ENCODE measurements around the gene ARFGEF2. TPM values are rescaled to one million over a fixed set of nuclear protein-coding genes. Genes with fewer than 3 reads are reported as not detected.
A peak's percentile ranks its signal among the peaks of the same experiment; 100 is the strongest.
"Not testable (repeated sequence)": the region's sequence is repeated elsewhere in the genome, so short reads cannot be mapped to it uniquely, and the experiment has no call there.

ARFGEF2 gene
- total RNA-seq, 6 experiments from 2014 or later: 23.4 to 30.0 (median 26.9) TPM

DNA sequence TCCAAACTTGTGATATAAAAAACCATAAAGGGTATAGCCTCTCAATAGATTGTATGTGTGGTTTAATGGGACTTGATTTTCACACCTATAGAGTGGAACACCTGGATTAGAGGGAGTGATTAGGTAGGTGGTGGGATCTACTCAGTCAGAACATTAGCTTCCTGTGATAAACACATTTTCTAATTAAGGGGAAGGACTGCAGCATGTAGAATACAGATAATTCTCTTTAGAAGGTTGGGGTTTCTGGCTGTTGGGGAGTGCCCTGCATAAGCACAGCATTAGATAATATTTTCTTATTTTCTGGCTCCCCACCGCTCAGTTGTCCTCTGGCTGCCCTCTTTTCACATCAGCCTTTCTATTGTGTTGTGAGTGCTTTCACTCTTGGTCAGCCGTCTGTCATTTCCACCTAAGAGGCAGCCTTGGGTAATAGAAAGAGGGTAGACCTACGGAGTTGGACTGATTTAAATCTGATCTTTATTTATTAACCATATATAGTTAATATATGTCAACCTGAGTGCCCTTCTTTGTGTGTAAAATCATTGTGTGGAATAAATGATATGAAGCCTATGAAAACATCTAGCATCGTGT lies 132.6 kb downstream of the ARFGEF2 start:
- ATAC-seq: peak in 1 of 4 donors; percentile 24
- Histone ChIP-seq H3K4me3 (no peak overlapping the region), H3K9me3 (no peaks in the 10 kb centered on the region), H3K27me3 (no peaks in the 10 kb centered on the region), H3K36me3 (peaks cover 0 to 8% (median 3%) of the 10 kb centered on the region in 4 donors), H3K4me1 (peaks cover 0 to 6% (median 0%) of the 10 kb centered on the region in 4 donors), H3K27ac (no peak overlapping the region)
- intact Hi-C loops (cut with DNase I): no loop called here
- WGBS (ENCODE audit: insufficient coverage, low coverage, low lambda C conversion rate, missing lambda C conversion rate): 47% methylated on average over 4 of the region's 4 CpGs
- TF ChIP-seq POLR2A (IDR thresholded peaks at IDR 0.05): no peak
- TF ChIP-seq, protein P1, sequence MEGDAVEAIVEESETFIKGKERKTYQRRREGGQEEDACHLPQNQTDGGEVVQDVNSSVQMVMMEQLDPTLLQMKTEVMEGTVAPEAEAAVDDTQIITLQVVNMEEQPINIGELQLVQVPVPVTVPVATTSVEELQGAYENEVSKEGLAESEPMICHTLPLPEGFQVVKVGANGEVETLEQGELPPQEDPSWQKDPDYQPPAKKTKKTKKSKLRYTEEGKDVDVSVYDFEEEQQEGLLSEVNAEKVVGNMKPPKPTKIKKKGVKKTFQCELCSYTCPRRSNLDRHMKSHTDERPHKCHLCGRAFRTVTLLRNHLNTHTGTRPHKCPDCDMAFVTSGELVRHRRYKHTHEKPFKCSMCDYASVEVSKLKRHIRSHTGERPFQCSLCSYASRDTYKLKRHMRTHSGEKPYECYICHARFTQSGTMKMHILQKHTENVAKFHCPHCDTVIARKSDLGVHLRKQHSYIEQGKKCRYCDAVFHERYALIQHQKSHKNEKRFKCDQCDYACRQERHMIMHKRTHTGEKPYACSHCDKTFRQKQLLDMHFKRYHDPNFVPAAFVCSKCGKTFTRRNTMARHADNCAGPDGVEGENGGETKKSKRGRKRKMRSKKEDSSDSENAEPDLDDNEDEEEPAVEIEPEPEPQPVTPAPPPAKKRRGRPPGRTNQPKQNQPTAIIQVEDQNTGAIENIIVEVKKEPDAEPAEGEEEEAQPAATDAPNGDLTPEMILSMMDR (IDR thresholded peaks at IDR 0.05): no peak
- DNase-seq: no peak

DNA sequence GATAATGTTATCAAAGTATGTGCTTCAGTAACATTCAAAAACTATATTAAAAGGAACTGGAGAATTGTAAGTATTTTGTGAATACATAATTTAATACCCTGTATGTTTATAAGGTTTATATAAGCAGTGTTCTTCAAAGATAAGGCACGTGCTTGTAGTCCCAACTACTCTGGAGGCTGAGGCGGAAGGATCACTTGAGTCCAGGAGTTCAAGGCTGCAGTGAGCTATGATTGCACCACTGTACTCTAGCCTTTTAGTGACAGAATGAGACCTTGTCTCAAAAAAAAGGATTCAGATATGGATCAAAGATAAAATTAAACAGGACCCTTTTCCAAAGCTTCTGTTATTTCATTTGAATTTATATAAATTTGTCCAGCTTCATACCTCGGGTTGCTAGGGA lies 141.8 kb downstream of the ARFGEF2 start:
- no peak overlapping the region for H3K27ac ChIP-seq
- DNase-seq: no peak
- peaks cover 0 to 49% (median 22%) of the 10 kb centered on the region in 4 donors for H3K36me3 ChIP-seq
- H3K9me3 ChIP-seq: no peaks in the 10 kb centered on the region
- no peaks in the 10 kb centered on the region for H3K4me1 ChIP-seq
- 66% methylated on average over 3 of the region's 3 CpGs for WGBS (ENCODE audit: insufficient coverage, low coverage, low lambda C conversion rate, missing lambda C conversion rate)
- no peak for ATAC-seq
- no peak for TF ChIP-seq POLR2A (IDR thresholded peaks at IDR 0.05)
- TF ChIP-seq, protein P1 (IDR thresholded peaks at IDR 0.05): no peak
- intact Hi-C loops (cut with DNase I): no loop called here
- H3K27me3 ChIP-seq: no peaks in the 10 kb centered on the region
- no peak overlapping the region for H3K4me3 ChIP-seq

DNA sequence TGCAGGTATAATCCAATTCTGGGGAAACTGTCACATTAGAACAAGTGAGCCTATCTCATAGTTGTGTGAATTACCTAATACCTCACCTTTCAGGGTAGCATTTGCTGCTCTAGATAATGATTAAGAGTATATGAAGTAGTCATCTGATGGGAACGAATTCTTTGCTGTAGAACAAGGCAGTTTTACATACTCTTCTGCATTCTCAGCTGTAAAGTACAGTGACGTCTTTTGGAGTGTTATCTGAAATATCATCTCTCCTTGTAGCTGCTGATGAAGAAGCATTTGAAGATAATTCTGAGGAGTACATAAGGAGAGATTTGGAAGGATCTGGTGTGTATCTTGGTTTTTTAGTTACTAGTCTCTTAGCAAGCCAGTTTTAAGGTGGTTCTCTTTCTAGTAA lies 153.0 kb downstream of the ARFGEF2 start:
- WGBS (ENCODE audit: insufficient coverage, low coverage, low lambda C conversion rate, missing lambda C conversion rate): 62% methylated on average over 2 of the region's 2 CpGs
- Histone ChIP-seq H3K27ac (no peak overlapping the region), H3K9me3 (no peaks in the 10 kb centered on the region), H3K27me3 (no peaks in the 10 kb centered on the region), H3K4me1 (no peaks in the 10 kb centered on the region), H3K36me3 (peaks cover 0 to 78% (median 35%) of the 10 kb centered on the region in 4 donors), H3K4me3 (no peak overlapping the region)
- no peak for TF ChIP-seq POLR2A (IDR thresholded peaks at IDR 0.05)
- TF ChIP-seq, protein P1 (IDR thresholded peaks at IDR 0.05): no peak
- intact Hi-C loops (cut with DNase I): no loop called here
- no peak for DNase-seq
- no peak for ATAC-seq

DNA sequence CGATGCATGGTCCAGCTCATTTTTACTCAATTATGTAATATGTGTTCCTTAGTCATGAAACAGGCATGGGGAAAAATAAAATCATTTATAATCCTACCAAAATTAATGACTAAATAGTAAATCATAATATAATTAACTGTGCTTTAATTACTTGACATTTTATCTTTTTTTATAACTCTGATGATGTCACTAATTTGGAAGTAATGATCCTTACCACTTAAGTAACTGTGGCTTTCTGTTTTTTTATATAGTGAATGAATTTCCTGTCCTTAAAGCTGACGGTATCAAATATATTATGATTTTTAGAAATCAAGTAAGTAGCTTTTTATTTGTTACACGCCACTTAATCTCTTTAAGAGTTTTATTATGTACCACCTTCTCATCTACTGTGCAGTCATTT lies 156.8 kb downstream of the ARFGEF2 start:
- TF ChIP-seq, protein P1 (IDR thresholded peaks at IDR 0.05): no peak
- no peak for TF ChIP-seq POLR2A (IDR thresholded peaks at IDR 0.05)
- intact Hi-C loops (cut with DNase I): no loop called here
- Histone ChIP-seq H3K4me3 (no peak overlapping the region), H3K27ac (no peak overlapping the region), H3K4me1 (no peaks in the 10 kb centered on the region), H3K27me3 (no peaks in the 10 kb centered on the region), H3K9me3 (no peaks in the 10 kb centered on the region), H3K36me3 (peaks cover 0 to 79% (median 34%) of the 10 kb centered on the region in 4 donors)
- ATAC-seq (no peak), DNase-seq (no peak)
- 91% methylated on average over 3 of the region's 3 CpGs for WGBS (ENCODE audit: insufficient coverage, low coverage, low lambda C conversion rate, missing lambda C conversion rate)

DNA sequence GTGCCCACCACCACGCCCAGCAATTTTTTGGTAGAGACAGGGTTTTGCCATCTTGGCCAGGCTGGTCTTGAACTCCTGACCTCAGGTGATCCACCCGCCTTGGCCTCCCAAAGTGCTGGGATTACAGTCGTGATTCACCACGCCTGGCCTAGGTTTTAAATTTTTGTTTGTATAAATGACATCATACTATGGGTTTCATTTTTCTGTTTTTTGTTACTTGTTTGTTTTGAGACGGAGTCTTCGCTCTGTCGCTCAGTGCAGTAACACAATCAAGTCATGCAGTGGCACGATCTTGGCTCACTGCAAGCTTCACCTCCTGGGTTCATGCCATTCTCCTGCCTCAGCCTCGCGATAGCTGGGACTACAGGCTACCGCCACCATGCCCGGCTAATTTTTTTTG lies 160.8 kb downstream of the ARFGEF2 start:
- DNase-seq; H3K27me3 ChIP-seq; ATAC-seq; H3K9me3 ChIP-seq; H3K4me3 ChIP-seq; H3K4me1 ChIP-seq; H3K27ac ChIP-seq; intact Hi-C loops (cut with DNase I): not testable (repeated sequence)
- peaks cover 0 to 79% (median 32%) of the 10 kb centered on the region in 4 donors for H3K36me3 ChIP-seq
- WGBS (ENCODE audit: insufficient coverage, low coverage, low lambda C conversion rate, missing lambda C conversion rate): 95% methylated on average over 12 of the region's 12 CpGs

Small RNAs within 50 kb of the gene (small RNA-seq; reads per million reads assigned to genes)
- 0 to 0.58 reads per million in 2 experiments for gene SNAP23P1

Other genes starting within 250 kb of the ARFGEF2 start
- 10 to 100 TPM in 2 of 6 experiments, 1 to 10 TPM in 4; 4.4 to 11.1 (median 8.7) TPM for gene PREX1, start 93.7 kb upstream of the ARFGEF2 start, total RNA-seq
- 10 to 100 TPM; 19.4 to 35.8 (median 21.6) TPM for gene CSE1L, start 124.6 kb downstream of the ARFGEF2 start, total RNA-seq